VCaP (cell line): ENCODE data around the gene VPS16.

Experiments used
- H3K27ac ChIP-seq: fragments of 450-650 bp; 2 replicates; pipeline ENCODE4 v1.5.1; 2017
- CTCF ChIP-seq: fragments of 450-650 bp; conservative IDR thresholded peaks from 2 replicates; pipeline ENCODE4 v1.5.1; 2017; ENCODE audit warnings: mild to moderate bottlenecking, moderate library complexity

The VPS16 gene

GRCh38 chr20:2809690-2810089, 30.9 kb upstream of the VPS16 start:
- H3K27ac ChIP-seq, result no peak overlapping the region
- TF ChIP-seq CTCF, result no peak

GRCh38 chr20:2812189-2812588, 28.4 kb upstream of the VPS16 start:
- no peak for TF ChIP-seq CTCF
- H3K27ac ChIP-seq, result no peak overlapping the region

- no peak for TF ChIP-seq CTCF
- no peak overlapping the region for H3K27ac ChIP-seq
Measured at GRCh38 chr20:2814076-2814475, 26.5 kb upstream of the VPS16 start.

GRCh38 chr20:2814587-2815051, 25.9 kb upstream of the VPS16 start, which contains the start of gene C20orf141:
Gene C20orf141 (plus strand): TSS chr20:2814987. CDS start chr20:2815185, 198 bp downstream.
- H3K27ac ChIP-seq, result no peak within 1 kb of the TSS

GRCh38 chr20:2815242-2815900, 25.2 kb upstream of the VPS16 start:
- TF ChIP-seq CTCF, result no peak
- H3K27ac ChIP-seq, result no peak overlapping the region

More at GRCh38 chr20:2814587-2815051, 25.9 kb upstream of the VPS16 start, which contains the start of gene C20orf141:
- no peak for TF ChIP-seq CTCF

- TF ChIP-seq CTCF, result no peak
- no peak within 1 kb of the TSS for H3K27ac ChIP-seq
Measured at GRCh38 chr20:2816030-2816582, 24.4 kb upstream of the VPS16 start, which contains the start of gene TMEM239. Gene TMEM239 (plus strand): TSS chr20:2816364. CDS start chr20:2816555, 191 bp downstream.

GRCh38 chr20:2816583-2817340, 23.8 kb upstream of the VPS16 start:
- H3K27ac ChIP-seq, result no peak overlapping the region
- no peak for TF ChIP-seq CTCF
